GM19025 (cell line): ENCODE results near the gene ZHX3.

Experiments
- ATAC-seq: cut with Tn5 transposase; IDR thresholded peaks from one replicate; pipeline ENCODE4 v1.9.1; 2021; ENCODE audit warnings: mild to moderate bottlenecking, low read depth, moderate library complexity; ENCODE audit not compliant: unreplicated experiment

ZHX3 gene

DNA sequence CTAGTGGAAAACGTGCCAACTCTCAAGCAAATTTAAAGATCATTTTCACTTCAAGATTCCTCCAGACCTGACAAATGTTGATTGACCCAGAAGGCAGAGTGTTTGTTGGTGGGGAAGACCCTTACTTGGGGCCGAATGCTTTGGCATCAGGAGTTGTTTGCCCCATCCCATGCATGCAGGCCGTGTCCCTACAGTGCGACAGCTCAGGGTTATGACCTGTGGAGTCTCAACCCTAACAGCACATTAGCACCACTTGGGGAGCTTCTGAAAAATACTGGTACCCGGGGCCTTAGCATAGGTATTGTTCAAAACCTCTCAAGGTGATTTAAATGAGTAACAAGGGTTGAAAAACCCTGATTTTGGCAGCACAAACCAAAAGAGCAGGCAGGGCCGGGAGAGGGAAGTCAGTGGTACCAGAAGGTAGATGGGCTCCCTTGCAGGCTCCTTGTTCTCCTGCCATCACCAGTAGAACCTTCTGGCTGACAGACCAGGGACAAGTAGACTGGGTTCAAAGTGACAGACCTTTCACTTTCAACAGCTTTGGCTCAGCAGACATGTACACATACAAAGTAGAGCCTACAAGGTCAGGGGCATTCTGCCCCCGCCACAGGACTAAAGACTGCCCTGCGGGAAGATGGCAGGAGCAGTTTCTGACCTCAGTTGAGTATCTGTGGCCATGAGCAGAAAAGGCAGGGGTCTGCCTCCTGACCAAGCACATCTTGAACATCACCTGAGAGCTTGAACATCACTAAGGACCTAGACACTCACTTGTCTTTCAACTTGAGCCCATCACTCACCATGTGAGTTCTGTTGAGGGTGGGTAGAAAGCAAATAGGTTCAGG lies 140.6 kb downstream of the ZHX3 start:
- ATAC-seq = no peak

DNA sequence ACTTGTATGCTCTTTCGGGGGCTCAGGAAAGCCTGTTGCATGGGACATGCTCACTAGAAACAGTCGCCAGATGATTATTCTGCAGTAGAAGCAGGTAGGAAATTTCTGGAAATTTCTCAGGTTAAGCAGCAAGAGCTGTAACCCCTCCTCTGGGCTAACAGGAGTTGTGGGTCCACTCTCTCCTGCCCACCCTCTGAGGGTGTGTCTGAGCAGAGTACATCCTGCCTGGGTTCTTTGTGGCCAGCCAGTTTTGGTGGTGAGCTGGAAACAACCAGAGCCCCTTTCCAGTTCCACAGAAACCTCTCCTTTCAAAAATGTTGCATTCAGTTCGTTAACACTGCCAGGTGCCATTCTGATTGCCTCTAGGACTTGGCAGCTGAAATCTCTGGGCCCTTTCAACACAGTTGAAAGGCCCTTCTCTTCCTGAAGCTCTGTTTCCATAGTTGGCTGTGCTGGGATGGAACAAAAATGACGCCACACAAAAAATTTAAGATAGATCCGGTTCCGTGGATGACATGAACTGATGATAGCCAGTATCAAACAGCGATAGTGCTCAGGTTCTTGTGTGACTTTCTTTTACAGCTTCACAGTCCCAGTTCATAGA lies 141.7 kb downstream of the ZHX3 start:
- no peak for ATAC-seq

GRCh38 chr20:41175201-41175651 lies 142.3 kb downstream of the ZHX3 start:
- no peak for ATAC-seq

DNA sequence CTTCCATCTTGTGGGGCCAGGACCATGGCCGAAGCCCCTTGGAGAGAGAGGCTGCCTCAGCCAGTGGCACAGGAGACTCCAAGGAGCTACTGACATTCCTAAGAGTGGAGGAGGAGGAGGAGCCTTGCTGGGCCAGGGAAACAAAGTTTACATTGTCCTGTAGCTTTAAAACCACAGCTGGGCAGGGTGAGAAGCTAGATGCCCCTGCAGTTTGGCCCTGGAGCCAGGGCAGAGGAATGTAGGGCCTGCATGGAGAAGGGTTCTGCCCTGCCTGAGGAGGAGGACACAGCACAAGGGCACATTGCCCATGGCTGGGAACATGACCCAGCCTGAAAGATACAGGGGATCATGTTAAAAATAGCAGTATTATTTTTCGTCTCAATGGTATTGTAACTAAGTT lies 142.7 kb downstream of the ZHX3 start:
- no peak for ATAC-seq

DNA sequence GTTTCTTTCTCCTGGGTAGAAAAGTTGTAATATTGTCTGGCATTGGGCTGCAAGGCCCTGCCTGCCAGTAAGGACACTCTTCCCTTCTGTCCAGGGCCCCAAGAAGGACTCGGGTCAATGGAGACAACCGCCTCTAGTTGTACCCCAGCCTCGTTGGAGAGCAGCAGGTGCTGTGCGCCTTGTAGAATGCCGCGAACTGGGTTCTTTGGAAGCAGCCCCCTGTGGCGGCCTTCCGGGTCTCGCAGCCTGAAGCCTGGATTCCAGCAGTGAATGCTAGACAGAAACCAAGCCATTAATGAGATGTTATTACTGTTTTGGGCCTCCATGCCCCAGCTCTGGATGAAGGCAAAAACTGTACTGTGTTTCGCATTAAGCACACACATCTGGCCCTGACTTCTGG lies 143.2 kb downstream of the ZHX3 start:
- no peak for ATAC-seq

DNA sequence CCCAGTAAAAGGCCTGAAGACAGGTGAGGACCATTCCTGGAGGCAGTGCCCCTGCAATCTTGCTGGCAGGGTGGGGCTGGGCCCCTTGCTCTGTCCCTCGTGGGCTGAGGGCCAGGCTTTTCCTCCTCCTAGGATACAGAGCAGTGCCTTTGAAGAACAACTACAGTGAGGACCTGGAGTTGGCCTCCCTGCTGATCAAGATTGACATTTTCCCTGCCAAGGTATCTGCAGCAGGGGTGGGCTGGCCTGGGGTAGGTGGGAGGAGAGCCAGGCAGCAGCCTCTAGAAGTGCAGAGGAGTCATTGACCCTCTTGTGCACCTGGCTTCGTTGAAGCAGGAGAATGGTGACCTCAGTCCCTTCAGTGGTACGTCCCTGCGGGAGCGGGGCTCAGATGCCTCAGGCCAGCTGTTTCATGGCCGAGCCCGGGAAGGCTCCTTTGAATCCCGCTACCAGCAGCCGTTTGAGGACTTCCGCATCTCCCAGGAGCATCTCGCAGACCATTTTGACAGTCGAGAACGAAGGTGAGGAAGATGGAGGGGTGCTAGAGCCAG lies 143.7 kb downstream of the ZHX3 start:
- no peak for ATAC-seq

GRCh38 chr20:41173161-41173721 lies 144.3 kb downstream of the ZHX3 start:
- no peak for ATAC-seq

- ATAC-seq = no peak
These were observed 145.0 kb downstream of the ZHX3 start for GRCh38 chr20:41172296-41173140.

DNA sequence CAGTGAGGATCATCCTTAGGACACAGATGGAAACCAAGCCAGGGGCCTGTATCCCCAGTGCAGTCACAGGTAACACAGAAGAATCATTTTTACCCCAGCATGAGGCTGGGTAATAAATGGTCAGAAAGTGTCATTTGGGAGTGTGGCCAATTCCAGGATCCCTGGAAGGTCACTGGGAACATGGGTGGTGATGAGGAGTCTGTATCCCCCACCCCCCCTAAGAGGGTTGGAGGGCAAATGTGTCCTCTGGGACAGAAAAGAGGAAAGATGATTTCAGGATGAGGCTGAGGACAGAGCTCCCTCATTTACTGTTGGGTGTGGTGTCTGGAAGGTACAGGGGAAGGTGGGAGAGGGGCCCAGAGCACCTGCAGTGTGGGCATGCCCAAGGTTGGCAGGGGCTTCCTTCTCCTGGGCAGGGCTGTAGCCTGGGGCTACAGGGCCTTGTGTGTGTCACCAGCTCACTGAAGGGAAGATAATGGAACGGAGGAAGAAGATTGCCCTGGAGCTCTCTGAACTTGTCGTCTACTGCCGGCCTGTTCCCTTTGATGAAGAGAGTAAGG lies 145.7 kb downstream of the ZHX3 start:
- ATAC-seq = no peak

- ATAC-seq = no peak
These were observed 147.0 kb downstream of the ZHX3 start for GRCh38 chr20:41170386-41171105.

DNA sequence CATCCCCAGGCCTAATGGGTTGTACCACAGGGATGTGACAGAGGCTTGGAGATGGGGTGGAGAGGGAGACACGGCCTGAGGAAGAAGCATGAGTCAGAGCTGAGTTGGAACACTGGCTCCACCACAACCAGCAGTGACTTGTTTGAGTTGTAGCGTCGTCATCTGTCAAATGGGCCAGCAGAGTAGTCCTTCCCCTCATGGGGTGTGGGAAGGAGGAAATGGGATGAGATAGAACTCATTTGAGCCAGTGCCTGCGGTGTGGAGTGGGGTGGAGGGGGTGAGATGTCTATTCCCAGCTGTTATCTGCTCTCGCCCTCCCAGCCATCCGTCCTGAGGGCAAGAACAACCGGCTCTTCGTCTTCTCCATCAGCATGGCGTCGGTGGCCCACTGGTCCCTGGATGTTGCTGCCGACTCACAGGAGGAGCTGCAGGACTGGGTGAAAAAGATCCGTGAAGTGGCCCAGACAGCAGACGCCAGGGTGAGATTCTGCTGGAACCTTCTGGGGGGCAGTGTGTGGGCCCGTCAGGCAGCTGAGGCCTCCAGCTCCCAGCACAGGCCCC lies 147.7 kb downstream of the ZHX3 start:
- ATAC-seq = no peak

- ATAC-seq = no peak
These were observed 148.3 kb downstream of the ZHX3 start for GRCh38 chr20:41169162-41169690.

GRCh38 chr20:41168281-41169161 lies 149.0 kb downstream of the ZHX3 start:
- ATAC-seq = no peak

DNA sequence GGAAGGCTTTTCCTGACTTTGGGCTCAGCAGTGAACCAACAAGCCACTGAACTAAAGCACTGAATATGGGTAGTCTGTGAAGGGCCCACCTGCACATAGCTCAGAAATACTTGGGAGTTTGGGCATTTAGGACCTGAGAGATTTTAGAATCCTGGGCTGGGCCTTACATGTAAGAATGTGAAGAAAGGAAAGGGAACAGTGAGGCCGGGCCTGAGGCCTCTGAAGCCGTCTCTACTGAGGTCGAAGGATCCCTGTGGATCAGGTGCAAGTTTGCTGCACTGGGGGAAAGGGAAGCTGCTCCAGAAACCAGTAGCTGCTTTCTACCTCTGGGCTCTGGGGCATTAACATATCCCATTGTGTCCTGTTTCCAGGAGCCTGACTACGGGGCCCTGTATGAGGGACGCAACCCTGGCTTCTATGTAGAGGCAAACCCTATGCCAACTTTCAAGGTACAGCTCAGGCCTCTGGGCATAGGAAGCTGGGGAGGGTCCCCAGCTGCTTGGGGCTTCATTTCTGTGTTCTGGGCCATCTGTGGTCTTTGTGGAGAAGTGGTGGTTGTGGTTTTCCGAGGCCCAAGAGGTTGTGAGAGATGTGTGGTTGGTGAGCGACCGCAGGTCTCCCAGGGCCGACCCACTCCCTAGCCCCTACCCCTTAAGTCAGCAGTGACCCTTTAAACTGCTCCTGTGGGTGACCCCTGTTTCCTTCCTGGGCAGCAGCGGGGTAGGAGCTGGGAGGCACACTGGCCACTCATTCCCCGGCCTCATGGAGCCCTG lies 149.9 kb downstream of the ZHX3 start:
- no peak for ATAC-seq

DNA sequence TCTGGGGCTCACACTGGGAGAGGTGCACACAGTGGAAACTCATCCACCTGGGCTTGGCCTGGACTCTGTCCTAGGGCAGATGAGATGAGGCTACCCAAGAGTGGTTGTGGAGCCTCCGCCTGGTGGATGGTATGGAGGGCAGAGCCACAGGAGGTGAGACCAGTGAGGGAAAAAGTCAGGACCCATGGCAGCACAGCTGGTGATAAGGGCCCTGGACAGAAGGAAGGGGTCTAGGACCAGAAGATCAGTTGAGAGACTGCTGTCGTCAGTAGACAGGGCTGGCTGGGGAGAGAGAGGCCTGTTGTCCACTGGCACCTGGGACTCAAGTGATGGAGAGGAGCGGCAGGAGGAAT lies 150.4 kb downstream of the ZHX3 start:
- ATAC-seq = no peak

DNA sequence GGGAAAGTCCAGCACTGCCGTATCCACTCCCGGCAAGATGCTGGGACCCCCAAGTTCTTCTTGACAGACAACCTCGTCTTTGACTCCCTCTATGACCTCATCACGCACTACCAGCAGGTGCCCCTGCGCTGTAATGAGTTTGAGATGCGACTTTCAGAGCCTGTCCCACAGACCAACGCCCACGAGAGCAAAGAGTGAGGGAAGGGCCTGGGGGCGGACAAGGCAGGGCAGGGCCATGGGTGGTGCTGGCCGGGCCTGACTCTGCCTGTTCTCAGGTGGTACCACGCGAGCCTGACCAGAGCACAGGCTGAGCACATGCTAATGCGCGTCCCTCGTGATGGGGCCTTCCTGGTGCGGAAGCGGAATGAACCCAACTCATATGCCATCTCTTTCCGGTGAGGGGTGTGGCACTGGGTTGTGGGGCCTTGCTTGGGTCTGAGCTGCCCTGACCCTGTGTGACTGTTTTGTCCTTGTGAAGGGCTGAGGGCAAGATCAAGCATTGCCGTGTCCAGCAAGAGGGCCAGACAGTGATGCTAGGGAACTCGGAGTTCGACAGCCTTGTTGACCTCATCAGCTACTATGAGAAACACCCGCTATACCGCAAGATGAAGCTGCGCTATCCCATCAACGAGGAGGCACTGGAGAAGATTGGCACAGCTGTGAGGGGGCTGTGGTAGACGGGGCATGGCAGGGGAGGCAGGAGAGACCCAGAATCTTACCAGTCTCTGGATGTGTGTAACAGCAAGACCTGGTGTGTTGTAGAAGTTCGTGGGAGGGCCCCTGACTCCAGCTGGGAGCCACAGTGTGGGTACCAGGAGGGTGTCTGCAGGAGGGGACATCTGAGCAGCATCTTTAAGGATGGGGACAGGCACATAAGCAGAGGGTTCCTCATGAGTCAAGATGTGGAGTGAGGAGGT lies 151.1 kb downstream of the ZHX3 start:
- ATAC-seq = no peak
